Measurements from ENCODE around the gene WDTC1. TPM values are rescaled to one million over a fixed set of nuclear protein-coding genes. Genes with fewer than 3 reads are reported as not detected.

Gene WDTC1
- total and polyA plus RNA-seq, 10 donors = 7.7 to 56.5 (median 44.1) TPM

DNA sequence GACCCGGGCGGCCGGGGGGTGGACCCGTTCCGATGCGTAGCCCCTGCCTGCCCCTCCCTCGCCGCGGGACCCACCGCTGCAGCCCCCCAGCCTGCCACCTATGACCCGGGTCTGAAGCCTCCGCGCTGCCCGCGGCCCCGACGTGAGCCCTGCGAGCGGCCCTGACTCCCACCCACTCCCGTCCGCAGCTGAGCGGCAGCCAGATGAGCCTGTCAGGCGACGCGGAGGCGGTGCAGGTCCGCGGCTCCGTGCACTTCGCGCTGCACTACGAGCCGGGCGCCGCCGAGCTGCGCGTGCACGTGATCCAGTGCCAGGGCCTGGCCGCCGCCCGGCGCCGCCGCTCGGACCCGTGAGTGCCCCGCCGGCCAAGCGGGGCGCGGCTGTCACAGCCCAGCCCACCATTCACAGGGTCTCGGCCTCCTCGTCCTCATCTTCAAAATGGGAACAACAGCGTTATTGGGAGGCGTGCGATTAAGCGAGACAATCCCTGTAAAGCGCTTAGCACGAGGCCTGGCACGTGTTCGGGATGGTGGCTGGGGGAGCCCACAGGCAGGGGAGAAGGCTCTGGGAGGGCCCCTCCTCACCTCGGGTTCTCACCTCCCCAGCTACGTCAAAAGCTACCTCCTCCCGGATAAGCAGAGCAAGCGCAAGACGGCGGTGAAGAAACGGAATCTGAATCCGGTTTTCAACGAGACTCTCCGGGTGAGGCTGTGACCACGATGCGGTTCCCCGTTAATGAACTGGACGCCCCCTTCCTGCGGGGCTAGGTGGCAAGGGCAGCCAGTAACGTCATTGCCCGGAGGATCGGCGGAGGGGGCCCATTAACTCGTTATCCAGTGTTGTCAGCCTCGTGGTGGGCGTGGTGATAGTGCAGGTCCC is 115.6 kb downstream of the WDTC1 start:
- WGBS, 5 donors = 53 to 76% (median 58%) methylated on average over 64 to 84 of the region's 84 CpGs
- H3K4me3 ChIP-seq = peak overlapping the region; percentile 14 to 67 (median 32)
- H3K27me3 ChIP-seq (replicated peaks in 1 of 7) = peaks cover 0 to 23% (median 0%) of the 10 kb centered on the region in 7 donors
- H3K9me3 ChIP-seq = no peaks in the 10 kb centered on the region
- peak; percentile 85 for DNase-seq
- peaks cover 0 to 63% (median 29%) of the 10 kb centered on the region in 6 donors for H3K4me1 ChIP-seq
- peaks cover 0 to 96% (median 44%) of the 10 kb centered on the region in 6 donors for H3K36me3 ChIP-seq
- TF ChIP-seq POLR2AphosphoS5 (IDR thresholded peaks at IDR 0.05) = peak in 2 of 3 donors; percentile 20 to 51
- TF ChIP-seq, protein P1, sequence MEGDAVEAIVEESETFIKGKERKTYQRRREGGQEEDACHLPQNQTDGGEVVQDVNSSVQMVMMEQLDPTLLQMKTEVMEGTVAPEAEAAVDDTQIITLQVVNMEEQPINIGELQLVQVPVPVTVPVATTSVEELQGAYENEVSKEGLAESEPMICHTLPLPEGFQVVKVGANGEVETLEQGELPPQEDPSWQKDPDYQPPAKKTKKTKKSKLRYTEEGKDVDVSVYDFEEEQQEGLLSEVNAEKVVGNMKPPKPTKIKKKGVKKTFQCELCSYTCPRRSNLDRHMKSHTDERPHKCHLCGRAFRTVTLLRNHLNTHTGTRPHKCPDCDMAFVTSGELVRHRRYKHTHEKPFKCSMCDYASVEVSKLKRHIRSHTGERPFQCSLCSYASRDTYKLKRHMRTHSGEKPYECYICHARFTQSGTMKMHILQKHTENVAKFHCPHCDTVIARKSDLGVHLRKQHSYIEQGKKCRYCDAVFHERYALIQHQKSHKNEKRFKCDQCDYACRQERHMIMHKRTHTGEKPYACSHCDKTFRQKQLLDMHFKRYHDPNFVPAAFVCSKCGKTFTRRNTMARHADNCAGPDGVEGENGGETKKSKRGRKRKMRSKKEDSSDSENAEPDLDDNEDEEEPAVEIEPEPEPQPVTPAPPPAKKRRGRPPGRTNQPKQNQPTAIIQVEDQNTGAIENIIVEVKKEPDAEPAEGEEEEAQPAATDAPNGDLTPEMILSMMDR (IDR thresholded peaks at IDR 0.05 in 8 of 11, conservative IDR thresholded peaks at IDR 0.05 in 3 of 11) = no peak
- TF ChIP-seq POLR2A (IDR thresholded peaks at IDR 0.05) = no peak
- H3K27ac ChIP-seq = peak overlapping the region in 1 of 8 donors; percentile 42
- intact Hi-C loops (cut with DNase I; ENCODE audit: low total_unique reads) = no loop called here

GRCh38 chr1:27350663-27351540 is 116.5 kb downstream of the WDTC1 start:
- Histone ChIP-seq H3K9me3 (no peaks in the 10 kb centered on the region), H3K36me3 (peaks cover 0 to 96% (median 43%) of the 10 kb centered on the region in 6 donors), H3K4me3 (peak overlapping the region in 1 of 8 donors; percentile 67), H3K27ac (no peak overlapping the region), H3K4me1 (peaks cover 0 to 63% (median 31%) of the 10 kb centered on the region in 6 donors), H3K27me3 (replicated peaks in 1 of 7) (peaks cover 0 to 23% (median 0%) of the 10 kb centered on the region in 7 donors)
- intact Hi-C loops (cut with DNase I; ENCODE audit: low total_unique reads) = no loop called here
- peak; percentile 76 for DNase-seq
- TF ChIP-seq, protein P1 (IDR thresholded peaks at IDR 0.05 in 8 of 11, conservative IDR thresholded peaks at IDR 0.05 in 3 of 11) = no peak
- peak; percentile 30 to 65 (median 52) for TF ChIP-seq POLR2AphosphoS5 (IDR thresholded peaks at IDR 0.05)
- WGBS, 5 donors = 67 to 79% (median 68%) methylated on average over 48 to 62 of the region's 62 CpGs

DNA sequence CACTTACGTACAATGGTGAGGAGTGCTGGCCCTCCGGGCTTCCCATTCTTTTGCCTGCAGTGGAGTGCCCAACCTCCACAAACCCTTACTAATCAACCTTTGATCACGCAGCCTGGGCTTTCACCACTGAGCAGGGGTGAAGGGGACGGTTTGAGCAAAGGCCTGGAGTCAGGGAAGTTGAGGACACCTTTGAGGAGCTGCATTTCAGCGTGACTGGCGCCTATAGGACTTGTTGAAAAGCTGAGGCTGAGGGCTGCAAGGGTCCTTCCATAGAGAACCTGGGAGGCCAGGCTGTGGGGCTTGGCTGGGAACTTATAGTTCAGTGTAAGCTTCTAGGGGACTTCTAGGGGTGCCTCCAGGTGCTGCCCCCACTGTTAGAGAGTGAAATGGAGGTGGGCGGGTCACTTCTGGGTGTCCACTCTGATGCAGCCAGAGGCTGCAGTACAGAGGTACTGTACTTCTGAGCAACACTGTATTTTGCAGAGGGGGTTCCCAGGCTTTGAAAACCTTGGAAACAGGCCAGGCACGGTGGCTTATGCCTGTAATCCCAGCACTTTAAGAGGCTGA is 117.2 kb downstream of the WDTC1 start:
- no peak for DNase-seq
- TF ChIP-seq POLR2AphosphoS5 (IDR thresholded peaks at IDR 0.05) (no peak), POLR2A (IDR thresholded peaks at IDR 0.05) (no peak)
- TF ChIP-seq, protein P1 (IDR thresholded peaks at IDR 0.05 in 8 of 11, conservative IDR thresholded peaks at IDR 0.05 in 3 of 11) = no peak
- Histone ChIP-seq H3K27ac (no peak overlapping the region), H3K36me3 (peaks cover 0 to 96% (median 43%) of the 10 kb centered on the region in 6 donors), H3K4me3 (peak overlapping the region in 1 of 8 donors; percentile 11), H3K9me3 (no peaks in the 10 kb centered on the region), H3K4me1 (peaks cover 2 to 63% (median 35%) of the 10 kb centered on the region in 6 donors), H3K27me3 (replicated peaks in 1 of 7) (peaks cover 0 to 23% (median 0%) of the 10 kb centered on the region in 7 donors)
- 75 to 95% (median 81%) methylated on average over 8 of the region's 8 CpGs for WGBS, 5 donors
- intact Hi-C loops (cut with DNase I; ENCODE audit: low total_unique reads) = no loop called here

Measured in spleen (tissue), 11 donors.